ENCODE results near the gene RTRAF.

The RTRAF gene

DNA sequence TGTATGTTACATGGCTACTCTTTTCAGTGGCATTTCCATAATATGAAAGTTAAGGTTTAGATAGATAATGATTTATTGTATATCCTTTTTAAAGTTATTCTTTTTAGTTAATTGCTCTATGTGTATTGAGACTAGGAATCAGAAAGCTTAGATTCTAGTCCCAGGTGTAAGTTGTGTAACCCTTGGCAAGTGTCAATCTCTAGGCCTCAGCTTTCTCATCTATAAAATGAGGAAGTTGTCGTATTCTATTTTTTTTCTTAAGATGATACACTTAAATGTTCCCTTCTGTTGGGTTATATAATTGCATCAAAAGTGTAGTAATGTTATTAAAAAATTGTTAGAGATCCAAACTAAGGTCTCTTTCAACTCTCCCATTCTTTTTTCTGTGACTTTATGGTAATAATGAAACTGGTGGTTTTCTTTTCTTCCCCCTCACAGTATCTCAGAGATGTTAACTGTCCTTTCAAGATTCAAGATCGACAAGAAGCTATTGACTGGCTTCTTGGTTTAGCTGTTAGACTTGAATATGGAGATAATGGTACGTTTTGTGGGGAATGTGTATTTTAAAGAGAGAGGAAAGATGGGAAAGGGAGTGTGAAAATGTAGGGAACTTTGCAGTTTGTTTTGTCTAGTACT is 4.1 kb downstream of the RTRAF start:
- H3K27ac ChIP-seq: no peak overlapping the region
- no peak for TF ChIP-seq ZFX (IDR thresholded peaks at IDR 0.05)
- TF ChIP-seq, protein P1, sequence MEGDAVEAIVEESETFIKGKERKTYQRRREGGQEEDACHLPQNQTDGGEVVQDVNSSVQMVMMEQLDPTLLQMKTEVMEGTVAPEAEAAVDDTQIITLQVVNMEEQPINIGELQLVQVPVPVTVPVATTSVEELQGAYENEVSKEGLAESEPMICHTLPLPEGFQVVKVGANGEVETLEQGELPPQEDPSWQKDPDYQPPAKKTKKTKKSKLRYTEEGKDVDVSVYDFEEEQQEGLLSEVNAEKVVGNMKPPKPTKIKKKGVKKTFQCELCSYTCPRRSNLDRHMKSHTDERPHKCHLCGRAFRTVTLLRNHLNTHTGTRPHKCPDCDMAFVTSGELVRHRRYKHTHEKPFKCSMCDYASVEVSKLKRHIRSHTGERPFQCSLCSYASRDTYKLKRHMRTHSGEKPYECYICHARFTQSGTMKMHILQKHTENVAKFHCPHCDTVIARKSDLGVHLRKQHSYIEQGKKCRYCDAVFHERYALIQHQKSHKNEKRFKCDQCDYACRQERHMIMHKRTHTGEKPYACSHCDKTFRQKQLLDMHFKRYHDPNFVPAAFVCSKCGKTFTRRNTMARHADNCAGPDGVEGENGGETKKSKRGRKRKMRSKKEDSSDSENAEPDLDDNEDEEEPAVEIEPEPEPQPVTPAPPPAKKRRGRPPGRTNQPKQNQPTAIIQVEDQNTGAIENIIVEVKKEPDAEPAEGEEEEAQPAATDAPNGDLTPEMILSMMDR (conservative IDR thresholded peaks at IDR 0.05): no peak

DNA sequence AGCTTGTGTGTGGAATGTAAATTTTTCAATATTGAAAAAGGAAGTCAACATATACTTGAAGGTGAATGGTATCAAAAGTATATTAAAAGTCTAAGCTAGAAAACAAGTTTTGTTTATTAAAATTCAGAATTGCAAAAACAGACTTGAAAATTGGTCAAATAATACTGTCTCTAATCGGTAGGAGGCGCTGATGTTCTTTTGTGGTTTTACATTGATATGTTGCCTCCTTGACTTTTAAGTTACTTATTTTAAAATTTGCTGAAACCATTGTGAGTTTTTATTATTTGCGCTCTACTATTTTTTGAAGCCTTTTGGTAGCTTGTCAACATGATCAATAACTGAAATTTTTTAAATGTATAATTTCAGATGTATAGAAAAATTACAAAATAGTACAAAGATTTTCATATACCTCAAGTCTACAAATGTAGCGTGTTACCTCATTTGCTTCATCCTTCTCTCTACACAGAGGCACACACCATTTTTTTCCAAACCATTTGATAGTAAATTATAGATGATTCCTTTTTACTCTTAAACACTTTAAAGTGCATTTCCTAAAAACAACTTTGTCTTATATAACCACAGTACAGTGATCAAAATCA is 6.9 kb downstream of the RTRAF start:
- TF ChIP-seq ZFX (IDR thresholded peaks at IDR 0.05): no peak
- TF ChIP-seq, protein P1 (conservative IDR thresholded peaks at IDR 0.05): peak; percentile 93
- no peak overlapping the region for H3K27ac ChIP-seq

- H3K27ac ChIP-seq: no peak overlapping the region
- TF ChIP-seq, protein P1 (conservative IDR thresholded peaks at IDR 0.05): no peak
- TF ChIP-seq ZFX (IDR thresholded peaks at IDR 0.05): no peak
Observed at GRCh38 chr14:51998348-51998747, 9.0 kb downstream of the RTRAF start.

GRCh38 chr14:51999084-51999483 is 9.7 kb downstream of the RTRAF start:
- no peak for TF ChIP-seq ZFX (IDR thresholded peaks at IDR 0.05)
- no peak overlapping the region for H3K27ac ChIP-seq

DNA sequence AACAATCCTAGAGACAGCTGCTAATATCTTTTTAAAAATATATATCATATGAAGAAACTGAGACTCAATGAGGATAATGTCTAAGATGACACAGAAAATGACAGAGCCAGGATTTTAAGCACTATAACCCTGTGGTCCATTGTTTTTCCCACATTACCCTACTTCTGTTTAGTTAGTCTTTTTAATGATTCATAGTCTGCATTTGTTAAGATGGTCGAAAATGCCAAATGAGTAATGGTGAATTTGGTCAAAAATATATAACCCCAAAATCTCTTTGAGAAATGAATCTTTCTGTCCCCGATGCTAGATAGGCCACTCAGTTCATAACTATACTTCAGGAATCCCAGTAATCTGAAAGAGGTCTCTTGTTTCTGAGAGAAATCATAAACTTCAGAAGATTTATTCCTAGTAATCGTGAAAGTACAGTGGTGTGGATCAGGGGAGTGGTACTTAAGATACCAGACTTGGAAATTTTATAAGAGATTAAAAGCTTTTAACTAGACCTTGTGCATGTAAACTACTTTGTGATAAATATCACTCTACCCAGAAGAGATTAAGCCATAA is 10.8 kb downstream of the RTRAF start:
- TF ChIP-seq, protein P1 (conservative IDR thresholded peaks at IDR 0.05): no peak
- TF ChIP-seq ZFX (IDR thresholded peaks at IDR 0.05): no peak

DNA sequence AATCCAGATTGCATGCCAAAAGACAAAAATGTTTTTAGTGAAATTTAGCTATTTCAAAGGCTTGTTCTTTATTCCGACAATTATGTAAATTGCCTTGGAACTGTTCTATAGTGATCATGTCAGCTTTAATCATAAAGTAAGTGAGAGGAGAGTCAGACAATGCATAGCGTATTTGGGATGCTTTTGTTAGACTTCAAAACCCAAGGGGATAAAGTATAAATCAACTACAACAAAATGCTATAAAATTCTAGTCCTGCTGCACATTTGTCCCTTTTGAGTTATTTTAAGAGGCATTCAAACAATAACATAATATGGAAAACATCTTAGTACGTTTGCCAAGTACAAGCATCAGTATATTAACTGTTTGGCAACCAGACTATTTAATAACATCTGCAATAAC is 11.3 kb downstream of the RTRAF start:
- H3K27ac ChIP-seq: no peak overlapping the region
- no peak for TF ChIP-seq ZFX (IDR thresholded peaks at IDR 0.05)
- TF ChIP-seq, protein P1 (conservative IDR thresholded peaks at IDR 0.05): no peak

More for the DNA sequence above, 10.8 kb downstream of the RTRAF start:
- no peak overlapping the region for H3K27ac ChIP-seq

- TF ChIP-seq ZFX (IDR thresholded peaks at IDR 0.05): no peak
- TF ChIP-seq, protein P1 (conservative IDR thresholded peaks at IDR 0.05): no peak
- peak overlapping the region; percentile 59 for H3K27ac ChIP-seq
Observed at GRCh38 chr14:52002542-52002941, 13.2 kb downstream of the RTRAF start.
